C4-2B (cell line): ENCODE data around the gene OPN4.
"Not testable (repeated sequence)": the region's sequence is repeated elsewhere in the genome, so short reads cannot be mapped to it uniquely, and the experiment has no call there.

Source experiments
- H3K27ac ChIP-seq: fragments of 450-650 bp; 2 replicates; pipeline ENCODE4 v1.5.1; 2017
- ZFX ChIP-seq: fragments of 450-650 bp; IDR thresholded peaks from 2 replicates; pipeline ENCODE4 v1.6.1; 2017
- TF ChIP-seq, protein P1 (sequence below): fragments of 450-650 bp; conservative IDR thresholded peaks from 2 replicates; pipeline ENCODE4 v1.5.1; 2017; ENCODE audit warnings: mild to moderate bottlenecking

The OPN4 gene

DNA sequence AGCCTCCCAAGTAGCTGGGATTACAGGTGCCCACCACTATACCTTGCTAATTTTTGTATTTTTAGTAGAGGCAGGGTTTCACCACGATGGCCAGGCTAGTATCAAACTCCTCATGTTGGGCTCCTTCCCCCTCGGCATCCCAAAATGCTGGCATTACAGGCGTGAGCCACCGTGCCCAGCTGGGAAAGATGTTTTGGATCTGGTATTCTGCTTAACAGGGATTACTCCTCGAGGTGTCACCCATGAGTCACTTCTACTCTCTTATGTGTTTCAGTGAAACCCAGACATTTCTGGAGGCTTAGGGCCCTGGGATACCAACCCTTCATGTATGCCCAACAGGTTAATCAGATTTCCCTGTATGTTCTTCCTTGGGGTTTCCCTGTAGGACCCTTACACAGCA is 11.8 kb upstream of the OPN4 start:
- TF ChIP-seq ZFX, result no peak
- TF ChIP-seq, protein P1, sequence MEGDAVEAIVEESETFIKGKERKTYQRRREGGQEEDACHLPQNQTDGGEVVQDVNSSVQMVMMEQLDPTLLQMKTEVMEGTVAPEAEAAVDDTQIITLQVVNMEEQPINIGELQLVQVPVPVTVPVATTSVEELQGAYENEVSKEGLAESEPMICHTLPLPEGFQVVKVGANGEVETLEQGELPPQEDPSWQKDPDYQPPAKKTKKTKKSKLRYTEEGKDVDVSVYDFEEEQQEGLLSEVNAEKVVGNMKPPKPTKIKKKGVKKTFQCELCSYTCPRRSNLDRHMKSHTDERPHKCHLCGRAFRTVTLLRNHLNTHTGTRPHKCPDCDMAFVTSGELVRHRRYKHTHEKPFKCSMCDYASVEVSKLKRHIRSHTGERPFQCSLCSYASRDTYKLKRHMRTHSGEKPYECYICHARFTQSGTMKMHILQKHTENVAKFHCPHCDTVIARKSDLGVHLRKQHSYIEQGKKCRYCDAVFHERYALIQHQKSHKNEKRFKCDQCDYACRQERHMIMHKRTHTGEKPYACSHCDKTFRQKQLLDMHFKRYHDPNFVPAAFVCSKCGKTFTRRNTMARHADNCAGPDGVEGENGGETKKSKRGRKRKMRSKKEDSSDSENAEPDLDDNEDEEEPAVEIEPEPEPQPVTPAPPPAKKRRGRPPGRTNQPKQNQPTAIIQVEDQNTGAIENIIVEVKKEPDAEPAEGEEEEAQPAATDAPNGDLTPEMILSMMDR, result peak; percentile 10; the same call in 1 of the 2 replicates
- H3K27ac ChIP-seq, result no peak overlapping the region

DNA sequence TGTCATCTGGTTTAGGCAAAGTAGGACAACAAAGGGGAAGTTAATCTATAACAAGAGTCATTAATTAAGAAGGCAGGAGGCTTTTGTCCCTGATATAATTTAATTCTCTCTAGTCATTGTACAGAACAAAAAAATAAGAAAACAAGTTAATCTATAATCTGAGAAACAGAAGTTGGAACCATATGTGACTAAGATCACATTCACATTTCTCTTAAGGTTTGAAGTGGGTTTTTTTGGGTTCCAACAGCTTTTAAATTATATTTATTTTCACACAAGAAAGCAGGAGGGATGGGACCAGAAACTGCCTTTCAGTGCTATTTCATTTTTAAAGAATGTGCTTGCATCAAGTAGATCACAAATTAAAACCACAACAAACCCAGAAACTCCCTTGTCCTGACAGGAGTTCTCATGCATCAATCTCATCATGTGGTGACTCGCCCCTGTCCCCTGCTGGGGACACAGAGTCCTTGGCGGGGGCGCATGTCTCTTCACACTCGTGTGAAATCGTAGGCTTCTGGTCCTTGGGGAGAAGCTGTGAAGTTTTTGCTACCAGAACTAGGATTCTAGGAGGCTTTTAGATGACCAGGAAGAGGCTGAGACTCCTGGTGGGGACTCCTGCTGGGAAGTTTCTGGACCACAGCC is 10.1 kb upstream of the OPN4 start:
- TF ChIP-seq ZFX, result no peak
- TF ChIP-seq, protein P1, result no peak; the same call in 1 of the 2 replicates
- no peak overlapping the region for H3K27ac ChIP-seq

- no peak overlapping the region for H3K27ac ChIP-seq
Observed at GRCh38 chr10:86644794-86645445, 9.4 kb upstream of the OPN4 start.

DNA sequence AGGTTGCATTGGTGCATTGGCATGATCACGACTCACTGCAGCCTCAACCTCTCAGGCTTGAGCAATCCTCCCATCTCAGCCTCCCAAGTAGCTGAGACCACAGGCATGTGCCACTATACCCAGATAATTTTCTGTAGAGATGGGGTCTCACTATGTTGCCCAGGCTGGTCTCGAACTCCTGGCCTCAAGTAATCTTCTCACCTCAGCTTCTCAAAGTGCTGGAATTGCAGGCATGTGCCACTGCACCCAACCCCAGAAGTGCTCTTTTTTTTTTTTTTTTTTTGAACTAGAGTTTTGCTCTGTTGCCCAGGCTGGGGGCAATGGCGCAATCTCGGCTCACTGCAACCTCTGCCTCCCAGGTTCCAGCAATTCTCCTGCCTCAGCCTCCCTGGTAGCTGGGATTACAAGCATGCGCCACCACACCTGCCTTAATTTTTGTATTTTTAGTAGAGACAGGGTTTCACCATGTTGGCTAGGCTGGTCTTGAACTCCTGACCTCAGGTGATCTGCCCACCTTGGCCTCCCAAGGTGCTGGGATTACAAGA is 8.7 kb upstream of the OPN4 start:
- not testable (repeated sequence) for H3K27ac ChIP-seq

More at GRCh38 chr10:86644794-86645445, 9.4 kb upstream of the OPN4 start:
- TF ChIP-seq ZFX, result no peak
- TF ChIP-seq, protein P1, result no peak

GRCh38 chr10:86646532-86646931 is 7.8 kb upstream of the OPN4 start:
- TF ChIP-seq, protein P1, result no peak
- no peak for TF ChIP-seq ZFX
- H3K27ac ChIP-seq, result no peak overlapping the region

- no peak overlapping the region for H3K27ac ChIP-seq
Observed at GRCh38 chr10:86646933-86647332, 7.4 kb upstream of the OPN4 start.

DNA sequence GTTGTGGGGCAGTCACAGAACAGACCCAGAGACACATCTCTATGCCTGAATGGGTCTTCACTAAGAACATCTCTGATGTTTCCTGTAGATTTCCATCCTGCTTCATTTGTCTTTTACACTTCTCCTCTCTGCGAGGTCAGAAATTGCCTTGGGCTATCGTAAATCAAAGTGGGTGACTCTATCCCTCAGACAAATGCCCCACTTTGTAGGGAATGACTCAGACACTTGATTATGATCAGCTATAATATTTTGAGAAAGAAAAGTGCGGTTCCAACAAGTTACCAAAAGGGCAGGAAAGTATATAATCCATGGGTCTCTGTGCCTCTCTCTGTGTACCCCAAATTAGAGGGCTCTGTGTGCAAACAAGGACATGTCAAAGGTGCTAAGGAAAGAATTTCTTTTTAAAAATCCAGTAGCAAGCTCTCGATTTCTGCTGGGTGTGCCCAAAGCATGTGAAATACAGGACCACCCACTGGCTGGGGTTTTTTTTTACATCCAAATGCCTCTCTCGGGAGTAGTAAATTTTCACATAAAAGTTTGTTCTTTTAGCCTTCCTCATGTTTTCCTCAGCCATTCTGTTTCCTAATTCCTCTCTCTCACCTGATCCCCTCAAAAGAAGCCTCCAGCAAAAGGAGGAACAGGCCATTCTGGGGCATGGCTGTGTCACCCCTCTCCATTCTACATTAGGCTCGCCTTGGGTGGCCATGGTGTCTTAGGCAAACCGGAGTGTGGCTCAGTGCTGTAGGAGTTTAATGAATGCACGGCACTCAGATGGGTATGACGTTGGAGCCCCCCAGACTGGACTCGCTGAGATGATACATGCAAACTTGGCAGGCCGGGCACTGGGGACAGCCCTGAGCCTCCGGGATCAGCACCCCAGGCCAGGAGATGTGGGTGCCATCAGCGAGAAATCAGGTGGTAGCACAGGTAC is 6.3 kb upstream of the OPN4 start:
- H3K27ac ChIP-seq, result no peak overlapping the region
- TF ChIP-seq, protein P1, result no peak

More at GRCh38 chr10:86646933-86647332, 7.4 kb upstream of the OPN4 start:
- TF ChIP-seq, protein P1, result no peak
- no peak for TF ChIP-seq ZFX
